ENCODE results near the gene CERS3.

CERS3 gene

DNA sequence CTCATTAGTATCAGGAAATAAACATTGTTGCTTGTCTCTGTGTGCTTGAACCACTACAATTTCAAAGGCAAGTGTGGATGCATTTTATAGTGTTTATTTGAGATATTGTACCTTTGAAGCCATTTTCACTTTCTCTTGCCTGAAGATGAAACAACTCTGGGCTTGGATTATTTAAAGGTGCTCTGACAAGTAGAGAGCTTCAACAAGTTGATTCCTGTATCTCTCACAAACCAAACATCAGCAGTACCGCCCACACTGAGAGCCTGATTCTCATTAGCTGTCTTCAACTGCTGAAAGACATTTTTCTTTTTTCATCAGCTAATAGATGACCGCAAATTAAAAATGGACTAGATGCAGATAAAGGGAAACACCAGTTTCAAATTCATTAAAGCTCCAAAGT lies 806 bp upstream of the CERS3 start:
- no peak for DNase-seq (ENCODE audit: low read depth in 2 of 2)

DNA sequence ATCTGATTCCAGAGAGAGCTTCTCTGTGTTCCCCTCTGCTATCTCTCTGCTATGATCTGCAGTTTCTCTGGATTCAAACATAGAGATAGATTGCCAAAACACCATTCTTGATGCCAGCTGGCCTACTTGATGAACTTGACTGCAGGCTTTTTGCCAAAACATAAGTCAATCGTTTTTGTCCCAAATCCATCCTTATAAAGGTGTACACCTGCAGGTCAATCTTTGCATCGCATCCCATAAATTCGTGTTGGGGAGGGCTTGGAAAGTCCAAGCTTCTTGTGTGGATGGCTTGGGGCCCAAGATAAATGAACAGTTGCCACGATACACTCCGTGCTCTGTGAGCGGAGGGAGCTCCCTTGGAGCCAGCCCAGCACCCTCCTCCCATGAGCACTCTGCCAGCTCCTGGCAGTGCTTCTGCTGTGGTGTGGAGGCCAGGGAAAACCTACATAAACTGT lies 2.7 kb downstream of the CERS3 start:
- no peak for DNase-seq (ENCODE audit: low read depth in 2 of 2)

- no peak for DNase-seq (ENCODE audit: low read depth in 2 of 2)
Observed at GRCh38 chr15:100525436-100525835, 3.3 kb downstream of the CERS3 start.

GRCh38 chr15:100524326-100524725 lies 4.4 kb downstream of the CERS3 start:
- no peak for DNase-seq (ENCODE audit: low read depth in 2 of 2)

- DNase-seq (ENCODE audit: low read depth in 2 of 2), result no peak
Observed at GRCh38 chr15:100521907-100522306, 6.8 kb downstream of the CERS3 start.

- DNase-seq (ENCODE audit: low read depth in 2 of 2), result no peak
Observed at GRCh38 chr15:100520132-100520921, 8.4 kb downstream of the CERS3 start.

DNA sequence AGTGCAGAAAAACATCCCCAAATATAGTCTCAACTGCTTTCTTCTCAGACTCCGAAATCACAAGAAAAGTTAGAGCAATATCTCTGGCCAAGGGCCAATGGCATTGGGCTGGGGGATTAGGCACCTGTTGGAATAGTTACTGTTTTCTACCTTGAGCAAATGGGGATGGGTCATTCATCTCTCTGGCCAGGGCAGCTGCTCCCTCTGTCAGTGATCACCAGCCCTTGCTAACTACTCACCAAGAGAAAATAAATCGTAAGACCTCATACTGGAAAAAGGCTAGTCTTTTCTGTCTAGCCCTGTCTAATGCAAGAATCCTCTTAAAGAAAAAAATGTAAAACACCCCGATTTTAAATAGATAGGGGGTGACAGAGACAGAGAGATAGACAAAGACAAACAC lies 10.9 kb downstream of the CERS3 start:
- DNase-seq (ENCODE audit: low read depth in 2 of 2), result no peak

GRCh38 chr15:100516643-100517512 lies 11.9 kb downstream of the CERS3 start:
- no peak for DNase-seq (ENCODE audit: low read depth in 2 of 2)

- no peak for DNase-seq (ENCODE audit: low read depth in 2 of 2)
Observed at GRCh38 chr15:100515758-100516157, 13.0 kb downstream of the CERS3 start.

DNA sequence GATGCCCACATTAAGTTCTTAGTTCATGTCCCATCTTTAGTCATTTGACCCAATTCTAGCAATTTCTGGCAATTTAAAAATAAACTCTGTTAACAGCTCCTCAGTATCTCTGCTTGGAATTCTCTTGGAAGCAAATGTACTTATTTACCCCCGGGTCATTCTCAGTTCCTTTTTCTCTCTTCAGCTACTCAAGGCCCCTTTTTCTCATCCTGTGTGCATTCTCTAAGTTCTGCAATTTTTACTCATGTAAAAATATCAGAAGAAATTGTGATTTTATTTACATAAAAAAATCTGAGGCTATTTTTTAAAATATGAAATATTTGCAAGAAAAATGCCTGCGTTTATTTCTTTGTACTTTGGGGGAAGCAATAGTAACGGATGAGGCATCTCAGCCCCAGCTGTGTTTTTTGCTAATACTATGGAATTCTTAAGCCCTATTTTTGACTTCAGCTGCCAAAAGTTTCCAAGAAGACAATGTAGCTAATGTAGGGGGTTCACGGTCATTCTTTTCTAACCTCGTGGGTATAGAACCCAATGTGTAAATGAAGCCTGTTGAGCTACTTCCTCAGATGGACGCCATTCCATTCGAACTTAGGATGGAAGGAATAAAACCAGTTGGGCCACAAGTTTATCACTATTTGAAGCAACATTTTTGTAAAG lies 20.0 kb downstream of the CERS3 start:
- DNase-seq (ENCODE audit: low read depth in 2 of 2), result no peak

DNA sequence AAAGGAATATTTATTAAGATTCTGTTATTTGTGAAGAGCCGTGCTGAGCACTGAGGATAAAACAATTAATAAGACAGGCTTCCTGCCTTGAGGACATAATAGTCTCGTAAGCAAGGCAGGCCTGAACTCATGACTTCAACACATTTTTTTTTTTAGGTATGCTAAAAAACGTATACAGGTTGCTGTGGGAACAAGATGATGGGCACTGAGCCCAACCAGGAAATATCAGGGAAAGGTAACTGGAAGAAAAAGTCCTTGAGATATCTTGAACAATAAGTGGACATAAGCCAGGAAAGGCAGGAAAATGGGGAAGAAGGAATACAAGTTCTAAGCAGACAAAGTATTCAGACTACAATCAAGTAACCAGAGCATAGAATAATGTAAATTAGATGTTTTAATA lies 26.1 kb downstream of the CERS3 start:
- DNase-seq (ENCODE audit: low read depth in 2 of 2), result no peak

DNA sequence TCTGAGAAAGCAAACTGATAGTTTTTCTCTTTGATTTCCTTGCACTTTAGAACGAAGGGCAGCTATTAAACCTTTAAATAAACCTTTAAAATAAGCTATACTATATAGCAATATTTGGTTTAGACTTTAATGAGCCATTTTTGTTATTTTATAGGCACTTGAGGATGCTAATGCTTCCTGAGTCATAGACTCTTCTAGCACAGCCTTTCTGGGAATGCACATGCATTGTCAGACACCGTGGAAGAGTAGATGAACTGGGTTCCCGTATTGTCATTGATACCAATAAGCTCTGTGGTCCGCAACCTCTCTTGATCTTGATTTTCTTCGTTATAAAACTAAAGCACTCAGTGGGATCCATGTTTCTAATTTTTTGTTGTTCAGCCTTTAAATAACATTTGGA lies 27.6 kb downstream of the CERS3 start:
- DNase-seq (ENCODE audit: low read depth in 2 of 2), result no peak

DNA sequence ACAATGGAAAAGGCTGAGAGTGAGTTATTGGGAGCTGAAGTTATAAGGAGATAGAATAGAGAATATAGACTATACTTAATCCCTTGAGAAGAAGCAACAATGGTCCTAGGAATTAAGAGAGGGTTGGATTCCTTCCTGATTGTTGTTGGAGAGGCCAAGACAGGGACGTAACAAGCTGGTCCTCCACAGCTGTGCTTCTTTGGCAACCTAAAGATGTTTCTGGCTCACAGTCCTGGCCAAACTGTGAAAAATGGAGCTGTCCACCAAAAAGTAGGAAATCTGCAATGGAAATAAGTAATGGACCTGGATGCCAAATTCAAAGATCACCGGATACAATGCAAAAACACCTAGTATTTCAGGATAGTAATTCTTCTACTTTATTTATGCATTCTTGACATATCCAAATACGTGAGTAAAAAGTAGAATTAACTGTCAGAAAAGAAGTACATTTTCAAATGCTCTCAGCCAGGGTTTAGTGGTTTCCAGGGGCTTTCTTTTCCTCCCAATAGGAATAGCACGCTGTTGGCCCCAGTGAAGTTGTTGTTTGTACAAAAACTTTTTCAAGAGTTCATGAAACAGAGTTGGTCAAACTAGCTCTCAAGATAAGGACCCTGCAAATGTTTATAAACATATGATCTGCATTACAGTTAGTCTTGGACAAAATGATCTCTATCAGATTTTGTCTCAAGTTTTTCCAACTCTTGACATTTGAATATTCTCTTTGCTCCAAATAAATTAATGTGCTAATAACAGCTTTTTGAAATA lies 28.3 kb downstream of the CERS3 start:
- DNase-seq (ENCODE audit: low read depth in 2 of 2), result no peak

GRCh38 chr15:100495861-100496260 lies 32.9 kb downstream of the CERS3 start:
- no peak for DNase-seq (ENCODE audit: low read depth in 2 of 2)

DNA sequence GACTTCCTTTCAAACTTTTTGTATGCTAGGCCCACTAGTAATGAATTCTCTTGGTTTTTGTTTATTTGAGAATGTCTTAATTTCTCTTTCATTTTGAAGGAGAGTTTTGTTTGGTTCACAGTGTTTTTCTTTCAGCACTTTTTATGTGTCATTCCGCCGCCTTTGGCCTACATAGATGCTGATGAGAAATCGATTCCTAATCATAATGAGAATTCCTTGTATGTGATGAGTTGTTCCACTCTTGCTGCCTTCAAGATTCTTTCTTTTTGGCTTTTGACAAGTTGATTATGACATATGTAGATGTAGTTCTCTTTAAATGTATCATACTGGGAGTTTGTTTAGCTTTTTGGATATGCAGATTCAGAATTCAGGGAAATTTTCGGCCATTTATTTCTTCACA lies 35.5 kb downstream of the CERS3 start:
- no peak for DNase-seq (ENCODE audit: low read depth in 2 of 2)

- DNase-seq (ENCODE audit: low read depth in 2 of 2), result no peak
Observed at GRCh38 chr15:100484443-100484842, 44.3 kb downstream of the CERS3 start.

GRCh38 chr15:100483370-100483769 lies 45.4 kb downstream of the CERS3 start:
- DNase-seq (ENCODE audit: low read depth in 2 of 2), result no peak

DNA sequence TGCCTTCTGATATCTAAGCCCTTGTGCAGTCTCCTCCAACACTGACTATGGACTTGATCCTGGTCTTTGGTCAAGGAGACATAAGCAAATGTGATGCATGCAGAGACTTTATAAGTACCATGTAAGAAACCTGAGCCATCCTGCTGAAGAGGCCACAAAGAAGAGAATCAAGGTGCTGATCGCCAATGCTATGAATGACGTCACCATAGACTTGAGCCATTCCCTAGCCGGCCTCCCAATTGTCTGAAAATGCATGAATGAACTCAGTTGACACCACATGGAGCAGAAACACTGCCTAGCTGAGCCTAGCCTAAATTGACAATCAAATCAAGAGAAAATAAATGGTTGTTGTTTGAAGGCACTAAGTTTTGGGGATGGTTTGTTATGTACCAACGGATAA lies 51.9 kb downstream of the CERS3 start:
- DNase-seq (ENCODE audit: low read depth in 2 of 2), result no peak

DNA sequence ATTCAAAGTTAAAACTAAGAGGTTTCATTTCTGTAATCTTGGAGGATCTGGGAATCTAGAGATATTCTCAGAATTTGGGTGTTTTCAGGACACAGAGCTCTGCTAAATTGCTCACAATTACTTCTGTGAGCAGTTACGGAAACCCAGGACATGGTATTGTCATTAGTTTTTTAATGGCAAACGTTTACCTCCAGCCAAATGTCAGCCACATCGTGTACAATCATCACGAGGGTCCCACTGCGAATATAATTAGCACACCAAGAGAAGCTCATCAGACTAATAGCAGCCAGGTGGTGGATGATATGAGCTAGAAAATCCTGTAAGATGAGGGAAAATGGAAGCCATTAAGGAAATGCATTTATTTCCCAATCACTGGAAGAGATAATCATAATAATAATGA lies 56.0 kb downstream of the CERS3 start:
- no peak for DNase-seq (ENCODE audit: low read depth in 2 of 2)

DNA sequence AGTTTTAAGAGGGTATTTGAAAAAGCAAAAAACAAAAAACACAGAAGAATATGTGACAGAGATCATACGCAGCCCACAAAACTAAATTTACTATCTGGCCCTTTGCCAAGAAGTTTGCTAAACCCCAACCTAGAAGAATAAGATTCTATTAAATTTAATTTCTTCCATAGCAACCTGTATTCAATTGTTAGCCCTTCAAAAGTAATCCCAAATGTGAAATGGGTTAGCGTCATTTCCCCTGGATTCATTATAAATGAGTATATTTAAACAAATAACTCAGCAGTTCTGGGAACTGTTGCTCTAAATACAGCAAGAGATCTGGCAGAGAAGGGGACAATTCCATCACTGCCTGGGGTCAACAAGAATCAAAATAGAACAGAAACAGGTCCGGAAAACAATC lies 56.8 kb downstream of the CERS3 start:
- no peak for DNase-seq (ENCODE audit: low read depth in 2 of 2)

- DNase-seq (ENCODE audit: low read depth in 2 of 2), result no peak
Observed at GRCh38 chr15:100468285-100468684, 60.5 kb downstream of the CERS3 start.

- DNase-seq (ENCODE audit: low read depth in 2 of 2), result no peak
Observed at GRCh38 chr15:100466073-100466472, 62.7 kb downstream of the CERS3 start.
